Measurements from ENCODE around the gene TP53TG5.

TP53TG5 gene

GRCh38 chr20:45404438-45404837 lies 26.3 kb upstream of the TP53TG5 start:
- DNase-seq = no peak

GRCh38 chr20:45402946-45403345 lies 24.8 kb upstream of the TP53TG5 start:
- DNase-seq = no peak

GRCh38 chr20:45400346-45401031 lies 22.4 kb upstream of the TP53TG5 start:
- DNase-seq = no peak

GRCh38 chr20:45399018-45399417 lies 20.9 kb upstream of the TP53TG5 start:
- no peak for DNase-seq

GRCh38 chr20:45395114-45395415 lies 16.9 kb upstream of the TP53TG5 start:
- no peak for DNase-seq

GRCh38 chr20:45394221-45395113 lies 16.3 kb upstream of the TP53TG5 start:
- no peak for DNase-seq

- no peak for DNase-seq
Observed at GRCh38 chr20:45392733-45393132, 14.6 kb upstream of the TP53TG5 start.

- DNase-seq = no peak
Observed at GRCh38 chr20:45391559-45391958, 13.4 kb upstream of the TP53TG5 start.

- no peak for DNase-seq
Observed at GRCh38 chr20:45390931-45391330, 12.8 kb upstream of the TP53TG5 start.

GRCh38 chr20:45387274-45387673 lies 9.1 kb upstream of the TP53TG5 start:
- no peak for DNase-seq

- no peak for DNase-seq
Observed at GRCh38 chr20:45377269-45377668, 856 bp downstream of the TP53TG5 start.

- DNase-seq = no peak
Observed at GRCh38 chr20:45374966-45375365, 3.2 kb downstream of the TP53TG5 start.

- no peak for DNase-seq
Observed at GRCh38 chr20:45374101-45374467, 4.0 kb downstream of the TP53TG5 start.

GRCh38 chr20:45373353-45374100 lies 4.6 kb downstream of the TP53TG5 start:
- no peak for DNase-seq

GRCh38 chr20:45372646-45373352 lies 5.3 kb downstream of the TP53TG5 start:
- DNase-seq = no peak

- no peak for DNase-seq
Observed at GRCh38 chr20:45372241-45372640, 5.9 kb downstream of the TP53TG5 start.

GRCh38 chr20:45370571-45371160 lies 7.5 kb downstream of the TP53TG5 start:
- no peak for DNase-seq

GRCh38 chr20:45368221-45368980 lies 9.7 kb downstream of the TP53TG5 start:
- peak; percentile 54 for DNase-seq

- DNase-seq = no peak
Observed at GRCh38 chr20:45367126-45367525, 11.0 kb downstream of the TP53TG5 start.

GRCh38 chr20:45366631-45367030 lies 11.5 kb downstream of the TP53TG5 start:
- no peak for DNase-seq

GRCh38 chr20:45366192-45366591 lies 11.9 kb downstream of the TP53TG5 start:
- DNase-seq = no peak

- no peak for DNase-seq
Observed at GRCh38 chr20:45365444-45365970, 12.6 kb downstream of the TP53TG5 start.
